Esophagus mucosa (tissue), 1 donor: ENCODE data around the gene DAAM1. TPM values are rescaled to one million over a fixed set of nuclear protein-coding genes. Genes with fewer than 3 reads are reported as not detected.

ENCODE experiments used
- ATAC-seq: fragments of 200-7000 bp; cut with Tn5 transposase; one replicate; pipeline ENCODE4 v1.9.1; 2020
- total RNA-seq: library from RNA; stranded (reverse); gene quantifications from one replicate; pipeline ENCODE4 v1.2.4, GENCODE V29; 2023
- donor health status: DM: yes; HTN: yes; CAD: no.

Gene DAAM1
- total RNA-seq, 1 donor from 2014 or later, result 67.4 TPM

GRCh38 chr14:59371771-59372170 is 183.3 kb downstream of the DAAM1 start:
- no peak for ATAC-seq

DNA sequence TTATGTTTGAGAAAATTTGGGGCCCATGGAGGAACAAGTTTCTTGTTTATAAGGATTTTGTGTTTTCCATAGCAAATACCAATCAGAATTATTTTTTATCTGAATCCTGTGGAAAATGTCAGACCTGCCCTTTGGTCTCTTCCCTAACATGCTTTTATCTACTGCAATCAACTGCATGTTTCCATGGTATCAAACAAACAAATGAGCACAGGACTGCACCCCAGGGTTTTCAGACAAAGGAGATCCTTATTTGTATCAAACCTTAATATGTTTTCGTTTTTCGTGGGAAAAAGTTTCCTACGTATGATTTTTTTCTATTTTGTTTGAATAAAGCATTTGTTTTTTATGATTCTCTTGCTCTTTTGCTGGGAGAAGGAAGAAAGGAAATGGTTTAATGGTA is 185.6 kb downstream of the DAAM1 start:
- no peak for ATAC-seq

GRCh38 chr14:59376686-59377085 is 188.2 kb downstream of the DAAM1 start:
- no peak for ATAC-seq

DNA sequence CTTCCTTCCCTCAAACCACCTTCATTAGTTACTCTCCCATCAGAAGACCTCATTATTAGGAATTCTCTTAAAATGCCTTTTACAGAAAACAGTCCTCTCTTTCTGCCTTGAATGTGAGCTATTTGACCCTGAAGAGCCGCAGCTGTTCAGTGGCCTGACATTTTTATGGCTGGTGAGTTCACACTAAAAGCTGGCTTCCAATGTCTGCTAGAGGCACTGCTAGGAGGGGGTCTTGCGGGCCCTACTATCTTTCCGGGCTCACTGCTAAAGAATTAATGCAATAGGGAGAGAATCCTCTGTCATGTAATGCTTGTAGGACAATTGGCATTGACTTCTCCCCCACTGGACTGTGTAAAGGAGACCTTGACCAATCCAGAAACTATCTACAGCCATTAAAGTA is 189.0 kb downstream of the DAAM1 start:
- ATAC-seq, result no peak

DNA sequence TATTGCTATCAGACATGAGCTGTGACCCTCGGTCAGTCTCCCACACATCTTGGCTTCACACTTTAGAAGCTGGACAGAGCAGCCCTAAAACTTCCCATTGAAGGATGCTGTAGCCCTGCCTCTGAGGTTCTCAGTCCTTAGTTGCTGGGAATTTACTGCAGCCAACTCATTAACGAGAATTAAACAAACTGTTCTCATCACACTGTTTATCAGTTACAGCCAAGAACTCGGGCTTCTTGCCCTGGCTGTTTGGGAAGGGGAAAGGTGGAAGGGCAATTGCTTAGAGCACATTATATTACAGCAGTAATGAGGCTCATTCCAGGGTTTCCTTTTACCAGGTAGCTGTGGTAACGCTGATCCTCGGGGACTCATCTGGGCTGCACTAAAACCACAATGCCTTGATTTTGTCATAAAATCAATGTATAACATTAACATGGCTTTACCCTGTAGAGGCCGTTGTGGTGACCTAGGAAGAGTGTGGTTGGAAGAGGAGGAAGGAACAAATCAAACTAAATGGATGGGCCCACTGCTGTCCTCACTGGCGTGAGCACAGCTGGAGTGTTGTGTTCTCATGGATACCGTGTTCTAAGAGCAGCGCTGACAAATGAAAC is 189.6 kb downstream of the DAAM1 start:
- ATAC-seq, result no peak

DNA sequence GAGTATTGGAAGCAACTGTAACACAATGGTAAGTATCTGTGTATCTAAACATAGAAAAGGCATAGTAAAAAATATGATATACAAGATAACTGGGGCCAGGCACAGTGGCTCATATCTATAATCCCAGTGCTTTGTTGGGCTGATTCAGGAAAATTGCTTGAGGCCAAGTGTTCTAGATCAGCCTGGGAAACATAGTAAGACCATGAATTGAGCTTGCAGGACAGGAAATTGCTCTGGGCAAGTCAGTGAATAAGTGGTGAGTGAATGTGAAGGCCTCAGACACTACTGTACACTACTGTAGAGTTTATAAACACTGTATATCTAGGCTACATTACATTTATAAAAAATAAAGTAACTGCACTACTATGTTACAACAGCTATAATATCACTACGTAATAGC is 201.5 kb downstream of the DAAM1 start:
- no peak for ATAC-seq

- no peak for ATAC-seq
Measured at GRCh38 chr14:59391388-59391787, 202.9 kb downstream of the DAAM1 start.

DNA sequence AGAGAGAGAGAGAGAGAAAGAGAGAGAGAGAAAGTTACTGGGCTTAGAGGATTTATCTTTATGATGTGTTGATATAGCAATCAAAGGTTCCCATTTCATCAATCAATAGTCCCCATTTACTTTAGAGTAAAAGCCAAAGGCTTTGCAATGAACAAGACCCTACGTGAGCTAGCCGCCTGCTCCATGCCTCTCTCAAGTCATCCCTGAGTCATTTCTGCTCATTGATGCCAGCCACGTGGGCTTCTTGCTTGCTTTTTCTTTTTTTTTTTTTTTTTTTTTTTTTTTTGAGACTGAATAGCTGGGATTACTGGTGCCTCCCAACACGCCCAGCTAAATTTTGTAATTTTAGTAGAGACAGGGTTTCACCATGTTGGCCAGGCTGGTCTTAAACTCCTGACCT is 205.8 kb downstream of the DAAM1 start:
- ATAC-seq, result peak; percentile 48

- ATAC-seq, result no peak
Measured at GRCh38 chr14:59395672-59396071, 207.2 kb downstream of the DAAM1 start.

DNA sequence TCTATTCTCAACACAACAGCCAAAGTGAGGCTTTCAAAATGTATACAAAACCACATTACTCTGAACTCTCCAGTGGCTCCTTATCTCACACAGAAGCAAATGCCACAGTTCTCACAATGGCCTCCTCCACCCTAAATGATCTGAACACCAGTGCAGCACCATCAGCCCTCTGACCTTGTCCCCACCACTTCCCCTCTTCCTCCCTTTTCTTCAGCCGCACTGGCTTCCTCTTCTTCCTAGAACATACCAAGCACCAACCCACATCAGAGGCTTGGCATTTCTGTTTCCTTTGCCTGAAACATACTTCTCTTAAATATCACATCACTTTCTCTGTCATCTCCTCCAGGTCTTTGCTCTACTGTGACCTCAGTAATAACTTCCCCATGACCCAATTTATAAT is 210.4 kb downstream of the DAAM1 start:
- no peak for ATAC-seq

DNA sequence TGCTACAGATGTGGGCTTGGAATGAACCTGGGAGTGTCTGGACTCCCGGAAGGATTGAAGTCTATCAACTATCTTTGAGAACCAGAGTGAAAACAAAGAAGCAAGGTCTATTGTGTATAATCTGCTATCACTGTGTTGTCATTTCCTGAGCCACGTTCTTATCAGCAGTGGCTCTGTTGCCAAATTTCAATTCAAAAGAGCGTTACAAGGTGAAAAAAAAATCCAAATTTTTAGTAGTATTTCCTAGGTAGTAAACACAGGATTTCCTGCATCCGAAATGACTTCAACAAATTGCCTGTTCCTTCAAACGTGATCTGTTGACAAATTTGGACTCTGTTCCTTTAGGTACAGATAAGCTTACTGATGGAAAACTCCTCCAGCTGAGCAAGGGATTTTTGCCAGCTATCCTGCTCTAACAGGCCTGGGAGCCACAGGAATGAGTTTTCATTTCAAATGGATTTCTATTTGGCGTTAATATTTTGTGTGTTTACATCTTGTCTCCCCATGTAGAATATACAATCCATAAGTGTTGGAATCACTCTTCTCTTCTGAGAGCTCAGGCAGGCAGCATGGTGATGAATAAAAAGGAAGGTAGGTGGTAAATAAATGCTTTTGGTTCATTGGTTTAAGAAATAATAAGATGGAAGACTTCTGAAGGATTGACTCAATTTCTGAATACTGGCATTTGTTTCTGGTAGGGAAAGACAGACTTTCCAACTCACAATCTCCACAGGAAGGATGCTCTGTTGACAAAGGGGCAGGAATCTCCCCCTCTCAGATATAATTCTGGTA is 218.2 kb downstream of the DAAM1 start:
- no peak for ATAC-seq

DNA sequence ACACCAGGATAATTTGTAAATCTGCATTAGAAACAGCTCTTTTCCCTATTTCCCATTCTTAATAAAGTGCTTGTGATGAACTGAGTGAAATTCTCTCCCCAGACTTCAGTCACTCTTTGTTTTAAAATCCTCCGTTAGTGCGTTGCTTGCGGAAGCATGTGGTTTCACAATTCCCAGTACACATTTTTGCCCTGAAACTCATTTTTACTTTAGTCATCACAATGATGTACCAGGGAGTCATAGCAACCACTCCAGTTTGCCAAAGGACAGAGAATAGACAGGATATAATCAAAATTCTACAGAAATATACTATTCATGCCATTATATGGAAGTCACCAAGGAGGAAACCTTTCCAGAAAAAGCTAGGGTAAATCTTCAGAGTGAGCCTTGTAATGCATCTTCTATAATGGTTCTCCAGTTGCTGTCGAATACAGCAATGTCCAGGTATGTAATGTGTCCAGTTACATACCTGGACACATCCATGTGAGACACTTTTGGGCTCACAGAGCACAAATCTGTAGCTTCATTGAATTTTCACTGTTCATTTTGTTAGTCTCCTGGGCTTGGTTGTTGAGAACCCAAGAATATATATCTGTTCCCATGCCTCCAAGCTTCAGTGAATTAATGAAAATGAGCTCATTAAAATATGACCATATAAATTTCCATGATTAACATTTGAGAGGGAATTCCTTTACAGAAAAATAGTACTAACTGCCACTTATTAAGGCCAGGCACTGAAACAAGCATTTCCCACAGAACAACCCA is 219.0 kb downstream of the DAAM1 start:
- ATAC-seq, result peak; percentile 25

DNA sequence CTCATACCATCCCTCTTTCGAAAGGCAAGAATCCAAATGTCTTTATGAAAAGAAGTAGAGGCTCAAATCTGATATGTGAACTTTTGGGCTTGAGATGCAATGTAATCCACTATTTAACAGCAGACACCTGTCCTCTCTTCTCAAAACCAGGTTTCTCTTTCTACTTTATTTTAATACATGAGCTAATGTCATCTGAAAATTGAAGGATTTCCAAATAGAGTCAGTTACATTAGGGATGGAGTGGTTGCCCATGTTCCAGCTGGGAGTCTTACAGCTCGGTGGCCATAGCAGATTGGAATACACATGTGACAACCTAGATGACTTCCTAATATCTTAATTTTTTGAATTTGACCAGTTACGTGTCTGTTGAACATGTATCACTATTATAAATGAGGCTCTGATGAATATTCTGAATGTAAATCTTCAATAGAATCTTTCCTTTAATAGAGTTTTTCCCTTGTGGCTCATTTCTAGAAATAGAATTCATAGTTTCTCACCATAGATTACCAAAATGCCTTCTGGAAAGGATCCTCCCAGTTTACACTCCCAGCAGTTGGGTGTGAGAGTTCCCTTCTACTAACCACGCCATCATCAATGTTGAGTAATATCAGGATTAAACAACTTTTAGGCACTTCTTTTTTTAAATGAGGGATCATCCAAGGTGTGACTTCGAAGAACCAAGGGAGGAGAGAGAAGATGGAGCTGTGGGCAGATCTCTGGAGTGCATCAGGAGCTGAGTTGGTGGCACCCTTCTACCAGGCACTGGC is 227.6 kb downstream of the DAAM1 start:
- peak; percentile 38 for ATAC-seq

DNA sequence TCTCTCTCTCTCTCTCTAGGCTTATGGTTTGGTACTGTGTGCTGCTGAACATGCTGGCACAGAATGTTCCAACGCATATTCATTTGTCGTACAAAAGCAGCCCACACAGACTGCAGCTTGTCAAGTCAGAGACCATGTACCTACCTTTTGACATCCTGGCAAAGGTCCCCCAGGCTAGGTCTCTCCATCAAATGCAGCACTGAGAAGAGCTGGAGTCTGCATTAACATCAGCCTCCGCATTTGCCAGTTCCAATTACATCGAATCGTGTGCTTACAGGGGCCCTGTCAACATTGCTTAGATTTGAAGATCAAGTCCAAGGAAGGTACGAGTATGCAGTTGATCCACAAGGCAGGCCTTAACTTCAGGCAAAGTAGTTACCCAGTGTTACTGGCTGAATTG is 228.8 kb downstream of the DAAM1 start:
- no peak for ATAC-seq

- no peak for ATAC-seq
Measured at GRCh38 chr14:59419303-59419702, 230.8 kb downstream of the DAAM1 start.
